Ishikawa (cell line): Measurements from ENCODE around the gene CHPT1.

Source experiments
- CEBPB ChIP-seq: IDR thresholded peaks from 2 replicates; pipeline ENCODE4 v1.6.1; 2012
- CREB1 ChIP-seq: IDR thresholded peaks from 2 replicates; pipeline ENCODE4 v1.6.1; 2012; ENCODE audit warnings: low read depth
- EGR1 ChIP-seq: IDR thresholded peaks from 2 replicates; pipeline ENCODE4 v1.6.1; 2012
- EP300 ChIP-seq: IDR thresholded peaks from 2 replicates; pipeline ENCODE4 v1.6.1; 2012; ENCODE audit warnings: borderline replicate concordance
- FOXM1 ChIP-seq: IDR thresholded peaks from 2 replicates; pipeline ENCODE4 v1.6.1; 2012; ENCODE audit warnings: low read depth, borderline replicate concordance
- NFIC ChIP-seq: IDR thresholded peaks from 2 replicates; pipeline ENCODE4 v1.6.1; 2012
- RAD21 ChIP-seq: IDR thresholded peaks from 2 replicates; pipeline ENCODE4 v1.6.1; 2012; ENCODE audit warnings: low read depth
- TAF1 ChIP-seq: IDR thresholded peaks from 2 replicates; pipeline ENCODE4 v1.6.1; 2012; ENCODE audit warnings: low read depth, mild to moderate bottlenecking
- TCF12 ChIP-seq: IDR thresholded peaks from 2 replicates; pipeline ENCODE4 v1.6.1; 2012; ENCODE audit warnings: low read depth
- TEAD4 ChIP-seq: IDR thresholded peaks from 2 replicates; pipeline ENCODE4 v1.6.1; 2012
- YY1 ChIP-seq: IDR thresholded peaks from 2 replicates; pipeline ENCODE4 v1.6.1; 2012; ENCODE audit warnings: low read depth
- ZBTB7A ChIP-seq: IDR thresholded peaks from 2 replicates; pipeline ENCODE4 v1.6.1; 2012; ENCODE audit warnings: low read depth
- TF ChIP-seq, protein P1 (sequence below): IDR thresholded peaks from 2 replicates; pipeline ENCODE4 v1.6.1; 2012
- TF ChIP-seq, protein P2 (sequence below): IDR thresholded peaks from 2 replicates; pipeline ENCODE4 v1.6.1; 2012; ENCODE audit warnings: low read depth, mild to moderate bottlenecking
- TF ChIP-seq, protein P3 (sequence below): IDR thresholded peaks from 2 replicates; pipeline ENCODE4 v1.6.1; 2012

CHPT1 gene

DNA sequence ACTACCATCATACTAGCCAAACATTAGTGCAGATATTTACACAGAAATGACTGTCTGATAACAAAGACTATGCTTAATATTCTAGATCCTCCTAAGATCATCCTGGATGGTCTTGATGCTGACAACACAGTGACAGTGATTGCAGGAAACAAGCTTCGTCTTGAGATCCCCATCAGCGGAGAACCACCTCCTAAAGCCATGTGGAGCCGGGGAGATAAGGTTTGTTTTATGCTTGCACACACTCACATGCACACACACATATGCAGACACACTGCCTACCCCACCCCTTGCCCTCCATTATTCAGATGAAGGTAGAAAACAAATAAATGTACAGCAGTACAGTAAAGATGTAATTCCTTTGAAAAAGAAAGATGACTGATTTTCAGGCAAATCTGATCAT, 44.4 kb upstream of the CHPT1 start:
- no peak for TF ChIP-seq CEBPB

DNA sequence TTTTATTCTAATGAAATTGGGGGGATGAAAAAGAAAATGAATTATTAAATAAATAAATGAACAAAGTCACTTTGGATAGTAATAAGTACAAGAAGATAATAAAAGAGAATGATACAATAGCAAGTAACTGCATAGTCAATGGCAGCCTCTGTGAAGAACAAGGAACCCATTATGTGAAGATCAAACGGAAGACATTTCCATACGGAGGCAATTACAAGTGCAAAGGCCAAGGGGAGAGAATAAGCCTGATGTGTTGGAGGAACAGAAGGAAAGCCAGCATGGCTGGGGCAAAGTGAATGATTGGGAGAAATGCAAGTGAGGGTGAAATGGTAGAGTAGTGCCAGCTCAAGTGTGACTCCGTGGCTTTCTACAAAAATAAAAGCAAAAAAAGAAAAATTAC, 43.9 kb upstream of the CHPT1 start:
- no peak for TF ChIP-seq ZBTB7A
- TF ChIP-seq, protein P1, sequence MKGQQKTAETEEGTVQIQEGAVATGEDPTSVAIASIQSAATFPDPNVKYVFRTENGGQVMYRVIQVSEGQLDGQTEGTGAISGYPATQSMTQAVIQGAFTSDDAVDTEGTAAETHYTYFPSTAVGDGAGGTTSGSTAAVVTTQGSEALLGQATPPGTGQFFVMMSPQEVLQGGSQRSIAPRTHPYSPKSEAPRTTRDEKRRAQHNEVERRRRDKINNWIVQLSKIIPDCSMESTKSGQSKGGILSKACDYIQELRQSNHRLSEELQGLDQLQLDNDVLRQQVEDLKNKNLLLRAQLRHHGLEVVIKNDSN = no peak
- TF ChIP-seq RAD21 = no peak
- TF ChIP-seq CREB1 = no peak
- TF ChIP-seq EGR1 = no peak
- TF ChIP-seq EP300 = no peak

DNA sequence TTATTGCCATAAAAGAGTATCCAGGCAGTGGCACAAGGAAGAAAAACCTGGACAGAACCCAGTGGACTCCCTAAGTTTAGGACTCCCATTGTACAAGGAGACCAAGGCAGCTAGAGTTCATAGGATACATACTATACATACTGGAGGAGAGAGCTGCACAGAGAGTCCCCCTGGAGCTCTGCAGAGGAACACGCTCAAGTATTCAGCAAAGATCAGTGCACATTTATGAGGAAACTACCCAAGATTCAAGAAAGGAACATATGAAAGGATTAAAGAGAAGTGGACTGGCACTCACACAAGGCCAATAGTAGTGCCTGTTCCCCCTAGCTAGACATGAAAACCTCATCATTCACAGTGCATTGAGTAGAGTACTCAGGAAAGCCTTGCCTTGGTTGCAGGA, 43.0 kb upstream of the CHPT1 start:
- TF ChIP-seq EP300 (no peak), YY1 (no peak), TCF12 (no peak), TAF1 (no peak), RAD21 (no peak), FOXM1 (no peak), ZBTB7A (no peak), TEAD4 (no peak), EGR1 (no peak), CREB1 (no peak), CEBPB (no peak), NFIC (no peak)
- TF ChIP-seq, protein P1 = no peak
- TF ChIP-seq, protein P2, sequence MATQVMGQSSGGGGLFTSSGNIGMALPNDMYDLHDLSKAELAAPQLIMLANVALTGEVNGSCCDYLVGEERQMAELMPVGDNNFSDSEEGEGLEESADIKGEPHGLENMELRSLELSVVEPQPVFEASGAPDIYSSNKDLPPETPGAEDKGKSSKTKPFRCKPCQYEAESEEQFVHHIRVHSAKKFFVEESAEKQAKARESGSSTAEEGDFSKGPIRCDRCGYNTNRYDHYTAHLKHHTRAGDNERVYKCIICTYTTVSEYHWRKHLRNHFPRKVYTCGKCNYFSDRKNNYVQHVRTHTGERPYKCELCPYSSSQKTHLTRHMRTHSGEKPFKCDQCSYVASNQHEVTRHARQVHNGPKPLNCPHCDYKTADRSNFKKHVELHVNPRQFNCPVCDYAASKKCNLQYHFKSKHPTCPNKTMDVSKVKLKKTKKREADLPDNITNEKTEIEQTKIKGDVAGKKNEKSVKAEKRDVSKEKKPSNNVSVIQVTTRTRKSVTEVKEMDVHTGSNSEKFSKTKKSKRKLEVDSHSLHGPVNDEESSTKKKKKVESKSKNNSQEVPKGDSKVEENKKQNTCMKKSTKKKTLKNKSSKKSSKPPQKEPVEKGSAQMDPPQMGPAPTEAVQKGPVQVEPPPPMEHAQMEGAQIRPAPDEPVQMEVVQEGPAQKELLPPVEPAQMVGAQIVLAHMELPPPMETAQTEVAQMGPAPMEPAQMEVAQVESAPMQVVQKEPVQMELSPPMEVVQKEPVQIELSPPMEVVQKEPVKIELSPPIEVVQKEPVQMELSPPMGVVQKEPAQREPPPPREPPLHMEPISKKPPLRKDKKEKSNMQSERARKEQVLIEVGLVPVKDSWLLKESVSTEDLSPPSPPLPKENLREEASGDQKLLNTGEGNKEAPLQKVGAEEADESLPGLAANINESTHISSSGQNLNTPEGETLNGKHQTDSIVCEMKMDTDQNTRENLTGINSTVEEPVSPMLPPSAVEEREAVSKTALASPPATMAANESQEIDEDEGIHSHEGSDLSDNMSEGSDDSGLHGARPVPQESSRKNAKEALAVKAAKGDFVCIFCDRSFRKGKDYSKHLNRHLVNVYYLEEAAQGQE = no peak
- TF ChIP-seq, protein P3, sequence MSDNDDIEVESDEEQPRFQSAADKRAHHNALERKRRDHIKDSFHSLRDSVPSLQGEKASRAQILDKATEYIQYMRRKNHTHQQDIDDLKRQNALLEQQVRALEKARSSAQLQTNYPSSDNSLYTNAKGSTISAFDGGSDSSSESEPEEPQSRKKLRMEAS = no peak

DNA sequence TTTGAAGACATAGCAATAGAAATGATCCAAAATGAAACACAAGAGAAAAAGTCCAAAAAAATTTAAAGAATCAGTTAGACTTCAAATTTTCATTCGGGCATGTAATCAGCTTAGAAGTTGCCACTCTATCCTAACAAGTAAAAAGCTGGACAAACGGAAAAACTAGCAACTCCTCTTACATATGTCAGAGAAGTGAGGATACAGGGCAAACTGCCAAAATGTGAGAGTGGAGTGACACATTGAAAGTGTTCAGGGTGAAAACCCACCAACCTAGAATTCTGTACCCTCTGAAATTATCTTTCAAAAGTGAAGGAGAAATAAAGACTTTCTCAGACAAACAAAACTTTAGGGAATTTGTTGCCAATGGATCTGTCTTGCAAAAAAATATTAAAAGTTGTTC, 42.0 kb upstream of the CHPT1 start:
- TF ChIP-seq NFIC (no peak), CREB1 (no peak), TAF1 (no peak), EGR1 (no peak), TCF12 (no peak), EP300 (no peak), YY1 (no peak), TEAD4 (no peak), RAD21 (no peak), ZBTB7A (no peak)
- TF ChIP-seq, protein P3 = no peak
- TF ChIP-seq, protein P1 = no peak
- TF ChIP-seq, protein P2 = no peak

DNA sequence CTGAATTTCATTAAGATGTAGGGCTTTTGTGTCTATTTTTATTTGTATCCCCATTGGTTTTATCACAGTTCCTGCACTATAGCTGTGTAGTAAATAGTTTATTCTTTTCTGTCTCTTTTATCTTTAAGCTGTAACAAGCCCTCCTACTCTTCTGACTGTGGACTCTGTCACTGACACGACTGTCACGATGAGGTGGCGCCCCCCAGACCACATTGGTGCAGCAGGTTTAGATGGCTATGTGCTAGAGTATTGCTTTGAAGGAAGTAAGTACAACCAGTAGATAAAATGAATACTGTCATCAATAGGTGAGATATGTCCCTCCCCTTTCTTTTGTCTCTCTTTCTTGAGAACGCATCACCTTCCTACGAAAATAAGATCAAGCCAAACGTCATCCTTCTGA, 34.1 kb upstream of the CHPT1 start:
- TF ChIP-seq CEBPB = no peak
- no peak for TF ChIP-seq EP300
- TF ChIP-seq YY1 = no peak
- TF ChIP-seq TEAD4 = no peak
- TF ChIP-seq, protein P2 = no peak
- TF ChIP-seq TAF1 = no peak
